T-cell (primary cell): ENCODE measurements around the gene DOCK9. TPM values are rescaled to one million over a fixed set of nuclear protein-coding genes. Genes with fewer than 3 reads are reported as not detected.

Source experiments
- ATAC-seq, 4 experiments: fragments of 200-7000 bp in 3 of 4; fragments of 150-1000 bp in 1 of 4; cut with Tn5 transposase; replicated peaks in 1 of 4; 1 replicate in 3 of 4; 2 replicates in 1 of 4; pipeline ENCODE4 v1.10.0; 2021; ENCODE audit warnings: moderate library complexity in 3 of 4, mild to moderate bottlenecking in 2 of 4, moderate number of reproducible peaks in 1 of 4
- CTCF ChIA-PET, 2 donors: fragments of 300-600 bp; sonication (Branson Sonifier 250); formaldehyde crosslinking; loops; one replicate each; lab custom pipeline; 2022; ENCODE audit warnings: antibody characterized with exemption in 2 of 2; lab: Charles Lee
- POLR2A ChIA-PET, 2 donors: fragments of 300-600 bp; sonication (Branson Sonifier 250); formaldehyde crosslinking; loops; one replicate each; lab custom pipeline; 2022; ENCODE audit warnings: antibody characterized with exemption in 2 of 2; lab: Charles Lee
- DNase-seq, 35 experiments: peaks; one replicate each; pipeline versions ENCODE4 v3.0.0 to v3.0.0-alpha.2; 2013 to 2023
- H3K27ac ChIP-seq: one replicate; pipeline ENCODE4 v1.5.1; 2013; ENCODE audit warnings: low read length
- H3K27me3 ChIP-seq, 2 experiments: replicated peaks in 1 of 2; 1 replicate in 1 of 2; 2 replicates in 1 of 2; pipeline versions ENCODE4 v1.6.1 to v1.7.0; 2013; ENCODE audit warnings: low read length in 1 of 2, mixed read lengths in 1 of 2; ENCODE audit not compliant: control insufficient read depth in 2 of 2, insufficient read depth in 2 of 2; ENCODE audit errors: extremely low read depth in 1 of 2
- H3K36me3 ChIP-seq, 2 donors: 1 replicate in 1 of 2; 2 replicates in 1 of 2; pipeline versions ENCODE4 v1.6.1 to v1.7.0; 2013; ENCODE audit warnings: low read length in 1 of 2; ENCODE audit not compliant: control insufficient read depth in 2 of 2, insufficient read depth in 1 of 2; ENCODE audit errors: extremely low read depth in 1 of 2
- H3K4me1 ChIP-seq, 2 experiments: 1 replicate in 1 of 2; 2 replicates in 1 of 2; pipeline versions ENCODE4 v1.6.1 to v1.7.0; 2013; ENCODE audit warnings: low read length in 2 of 2, mixed read lengths in 1 of 2; ENCODE audit not compliant: insufficient read depth in 2 of 2, control insufficient read depth in 1 of 2; ENCODE audit errors: extremely low read depth in 1 of 2
- H3K4me3 ChIP-seq, 2 donors: 1 replicate in 1 of 2; 2 replicates in 1 of 2; pipeline versions ENCODE4 v1.5.1 to v1.7.0; 2013; ENCODE audit warnings: mild to moderate bottlenecking in 2 of 2, low read length in 1 of 2, moderate library complexity in 1 of 2; ENCODE audit not compliant: control insufficient read depth in 1 of 2; ENCODE audit errors: extremely low read depth in 1 of 2
- H3K9me3 ChIP-seq: 2 replicates; pipeline ENCODE4 v1.7.0; 2013
- H3K27ac Mint-ChIP-seq, 2 donors: one replicate each; pipeline ENCODE4 v1.8.0; 2020 to 2021; ENCODE audit warnings: mild to moderate bottlenecking in 2 of 2, mixed read lengths in 2 of 2
- H3K27me3 Mint-ChIP-seq, 2 donors: one replicate each; pipeline ENCODE4 v1.8.0; 2021 to 2022; ENCODE audit warnings: mixed read lengths in 2 of 2
- H3K36me3 Mint-ChIP-seq: one replicate; pipeline ENCODE4 v1.8.0; 2021; ENCODE audit warnings: mixed read lengths
- H3K4me1 Mint-ChIP-seq, 3 donors: one replicate each; pipeline ENCODE4 v1.8.0; 2020 to 2022; ENCODE audit warnings: mixed read lengths in 3 of 3, mild to moderate bottlenecking in 1 of 3
- H3K4me3 Mint-ChIP-seq, 3 donors: one replicate each; pipeline ENCODE4 v1.8.0; 2020 to 2022; ENCODE audit warnings: mild to moderate bottlenecking in 3 of 3, mixed read lengths in 3 of 3, moderate library complexity in 3 of 3
- H3K9me3 Mint-ChIP-seq, 3 donors: one replicate each; pipeline ENCODE4 v1.8.0; 2020 to 2022; ENCODE audit warnings: mixed read lengths in 3 of 3
- WGBS: methylation state at CpG from one replicate; pipeline ENCODE4 v1.1.5; 2013; ENCODE audit warnings: missing lambda C conversion rate; ENCODE audit not compliant: insufficient coverage; 5-methylcytosine and 5-hydroxymethylcytosine counted together
- total RNA-seq, 35 experiments: library from RNA in 6 of 35; stranded (reverse) in 6 of 35; fragments of 120-200 nt in 1 of 35; gene quantifications; one replicate each; pipeline versions ENCODE4 v1.2.1 to v1.2.4 and lab custom pipeline; 2013 to 2026

Gene DOCK9
- total RNA-seq, 5 donors from 2014 or later (not counting 1 experiment from before 2014, with no cell fraction given), result 96.2 to 170 (median 162) TPM

GRCh38 chr13:98846986-98847385 is 130.9 kb downstream of the DOCK9 start:
- DNase-seq, result no peak
- Histone ChIP-seq H3K27me3 (no peaks in the 10 kb centered on the region), H3K4me1 (no peaks in the 10 kb centered on the region), H3K9me3 (no peaks in the 10 kb centered on the region), H3K27ac (no peak overlapping the region), H3K4me3 (no peak overlapping the region), H3K36me3 (peaks cover 8 to 65% of the 10 kb centered on the region in 2 donors)
- Mint-ChIP-seq H3K4me3 (no peak overlapping the region), H3K27ac (no peak overlapping the region), H3K9me3 (no peaks in the 10 kb centered on the region), H3K36me3 (peaks cover 61% of the 10 kb centered on the region), H3K27me3 (no peaks in the 10 kb centered on the region), H3K4me1 (peaks cover 0 to 9% (median 7%) of the 10 kb centered on the region in 3 donors)
- CTCF ChIA-PET, result no interaction called here
- no CpG with 5 or more reads among the region's 4 CpGs for WGBS
- no peak for ATAC-seq
- POLR2A ChIA-PET, result no interaction called here

GRCh38 chr13:98846521-98846920 is 131.3 kb downstream of the DOCK9 start:
- H3K27me3 Mint-ChIP-seq, result no peaks in the 10 kb centered on the region
- no peak overlapping the region for H3K4me3 Mint-ChIP-seq
- no peak overlapping the region for H3K4me3 ChIP-seq
- H3K4me1 Mint-ChIP-seq, result peaks cover 0 to 9% (median 7%) of the 10 kb centered on the region in 3 donors
- H3K36me3 Mint-ChIP-seq, result peaks cover 59% of the 10 kb centered on the region
- no peaks in the 10 kb centered on the region for H3K9me3 Mint-ChIP-seq
- no peak overlapping the region for H3K27ac ChIP-seq
- DNase-seq (no peak), ATAC-seq (no peak)
- WGBS, result 85% methylated on average over 4 of the region's 5 CpGs
- H3K9me3 ChIP-seq, result no peaks in the 10 kb centered on the region
- H3K4me1 ChIP-seq, result no peaks in the 10 kb centered on the region
- CTCF ChIA-PET, result no interaction called here
- peaks cover 8 to 62% of the 10 kb centered on the region in 2 donors for H3K36me3 ChIP-seq
- POLR2A ChIA-PET, result no interaction called here
- H3K27me3 ChIP-seq, result no peaks in the 10 kb centered on the region
- H3K27ac Mint-ChIP-seq, result peak overlapping the region in 1 of 2 donors; percentile 59

- CTCF ChIA-PET, result no interaction called here
- peaks cover 8 to 60% of the 10 kb centered on the region in 2 donors for H3K36me3 ChIP-seq
- Mint-ChIP-seq H3K4me3 (no peak overlapping the region), H3K9me3 (no peaks in the 10 kb centered on the region), H3K4me1 (peaks cover 0 to 9% (median 7%) of the 10 kb centered on the region in 3 donors), H3K27ac (no peak overlapping the region), H3K27me3 (no peaks in the 10 kb centered on the region), H3K36me3 (peaks cover 51% of the 10 kb centered on the region)
- H3K4me1 ChIP-seq, result no peaks in the 10 kb centered on the region
- POLR2A ChIA-PET, result no interaction called here
- ATAC-seq, result no peak
- 96% methylated on average over 7 of the region's 7 CpGs for WGBS
- H3K27ac ChIP-seq, result no peak overlapping the region
- no peak overlapping the region for H3K4me3 ChIP-seq
- no peaks in the 10 kb centered on the region for H3K9me3 ChIP-seq
- no peak for DNase-seq
- no peaks in the 10 kb centered on the region for H3K27me3 ChIP-seq
These were observed 132.1 kb downstream of the DOCK9 start for GRCh38 chr13:98845742-98846141.

- H3K36me3 Mint-ChIP-seq, result peaks cover 46% of the 10 kb centered on the region
- H3K4me1 ChIP-seq, result no peaks in the 10 kb centered on the region
These were observed 133.8 kb downstream of the DOCK9 start for GRCh38 chr13:98844021-98844420.

GRCh38 chr13:98843482-98843877 is 134.4 kb downstream of the DOCK9 start:
- ChIA-PET POLR2A (no interaction called here), CTCF (interaction anchor here in 1 of 2 donors (1.1 to 1.8 kb wide), 3 partner anchors 14 to 190 kb away, joined by 3 to 4 read pairs (median 4); no protein-coding TSS in a partner anchor)
- Histone ChIP-seq H3K36me3 (peaks cover 8 to 46% of the 10 kb centered on the region in 2 donors), H3K4me1 (no peaks in the 10 kb centered on the region), H3K4me3 (no peak overlapping the region), H3K27ac (no peak overlapping the region), H3K27me3 (no peaks in the 10 kb centered on the region), H3K9me3 (no peaks in the 10 kb centered on the region)
- Mint-ChIP-seq H3K36me3 (peaks cover 46% of the 10 kb centered on the region), H3K27me3 (no peaks in the 10 kb centered on the region), H3K4me1 (peaks cover 0 to 9% (median 7%) of the 10 kb centered on the region in 3 donors), H3K27ac (peak overlapping the region in 1 of 2 donors; percentile 18), H3K4me3 (no peak overlapping the region), H3K9me3 (no peaks in the 10 kb centered on the region)
- DNase-seq (no peak), ATAC-seq (no peak)
- WGBS, result 63% methylated on average over 2 of the region's 3 CpGs

More at GRCh38 chr13:98844021-98844420, 133.8 kb downstream of the DOCK9 start:
- H3K4me1 Mint-ChIP-seq, result peaks cover 0 to 9% (median 7%) of the 10 kb centered on the region in 3 donors
- CTCF ChIA-PET, result interaction anchor here in 1 of 2 donors (1.1 to 1.8 kb wide), 2 partner anchors 18 to 190 kb away, joined by 3 to 4 read pairs; no protein-coding TSS in a partner anchor
- H3K27me3 Mint-ChIP-seq, result no peaks in the 10 kb centered on the region
- no peak overlapping the region for H3K27ac ChIP-seq
- H3K36me3 ChIP-seq, result peaks cover 8 to 50% of the 10 kb centered on the region in 2 donors
- H3K4me3 Mint-ChIP-seq, result no peak overlapping the region
- no peak overlapping the region for H3K27ac Mint-ChIP-seq
- H3K4me3 ChIP-seq, result no peak overlapping the region
- H3K9me3 ChIP-seq, result no peaks in the 10 kb centered on the region
- WGBS, result no CpG with 5 or more reads among the region's 1 CpG
- POLR2A ChIA-PET, result no interaction called here
- DNase-seq, result no peak
- ATAC-seq, result no peak
- no peaks in the 10 kb centered on the region for H3K27me3 ChIP-seq
- H3K9me3 Mint-ChIP-seq, result no peaks in the 10 kb centered on the region

GRCh38 chr13:98842858-98843481 is 134.9 kb downstream of the DOCK9 start:
- no peaks in the 10 kb centered on the region for H3K27me3 ChIP-seq
- CTCF ChIA-PET, result interaction anchor here (0.6 to 1.8 kb wide), 5 partner anchors 14 to 461 kb away, joined by 3 to 4 read pairs (median 3); no protein-coding TSS in a partner anchor
- peak in 34 of 35 experiments; percentile 22 to 69 (median 48) for DNase-seq
- no peak overlapping the region for H3K27ac ChIP-seq
- peaks cover 6 to 43% of the 10 kb centered on the region in 2 donors for H3K36me3 ChIP-seq
- Mint-ChIP-seq H3K4me3 (no peak overlapping the region), H3K27ac (peak overlapping the region in 1 of 2 donors; percentile 18), H3K36me3 (peaks cover 44% of the 10 kb centered on the region), H3K9me3 (no peaks in the 10 kb centered on the region), H3K4me1 (peaks cover 0 to 9% (median 7%) of the 10 kb centered on the region in 3 donors), H3K27me3 (no peaks in the 10 kb centered on the region)
- H3K4me1 ChIP-seq, result no peaks in the 10 kb centered on the region
- H3K9me3 ChIP-seq, result no peaks in the 10 kb centered on the region
- 20% methylated on average over 1 of the region's 5 CpGs for WGBS
- POLR2A ChIA-PET, result interaction anchor here in 1 of 2 donors (0.6 kb wide), 1 partner anchor 1155 kb away, joined by 3 read pairs; no protein-coding TSS in a partner anchor
- ATAC-seq, result peak; percentile 57 to 82 (median 74)
- H3K4me3 ChIP-seq, result no peak overlapping the region
